Left colon (tissue), 2 donors: Measurements from ENCODE around the gene FER. TPM values are rescaled to one million over a fixed set of nuclear protein-coding genes. Genes with fewer than 3 reads are reported as not detected.

Experiments used
- ATAC-seq: fragments of 200-7000 bp; cut with Tn5 transposase; one replicate; pipeline ENCODE4 v1.9.1; 2020; ENCODE audit warnings: mild to moderate bottlenecking, moderate library complexity
- DNase-seq, 2 donors: peaks; one replicate each; pipeline ENCODE4 v3.0.0-alpha.2; 2020
- intact Hi-C, 2 donors: fragments of 100-400 bp; cut with DNase I in 1 of 2; cut with micrococcal nuclease in 1 of 2; formaldehyde crosslinking; loops; one replicate each; pipeline versions ENCODE4 v1.11.2 to v1.14.0; 2022; cut with DNase I, micrococcal nuclease
- total RNA-seq, 2 donors: library from RNA; stranded (reverse); fragmentation: NEBNext Ultra II Directional; extraction: Animal tissue kit (Norgen Biotek cat#: 25700); gene quantifications; one replicate each; pipeline ENCODE4 v1.2.1, GENCODE V29; 2021
- donor health status: DM: no; HTN: no; CAD: no.
- donor health status: DM: yes; HTN: yes; CAD: no.

FER gene
- total RNA-seq, 2 donors from 2014 or later: 11.6 to 15.6 TPM

DNA sequence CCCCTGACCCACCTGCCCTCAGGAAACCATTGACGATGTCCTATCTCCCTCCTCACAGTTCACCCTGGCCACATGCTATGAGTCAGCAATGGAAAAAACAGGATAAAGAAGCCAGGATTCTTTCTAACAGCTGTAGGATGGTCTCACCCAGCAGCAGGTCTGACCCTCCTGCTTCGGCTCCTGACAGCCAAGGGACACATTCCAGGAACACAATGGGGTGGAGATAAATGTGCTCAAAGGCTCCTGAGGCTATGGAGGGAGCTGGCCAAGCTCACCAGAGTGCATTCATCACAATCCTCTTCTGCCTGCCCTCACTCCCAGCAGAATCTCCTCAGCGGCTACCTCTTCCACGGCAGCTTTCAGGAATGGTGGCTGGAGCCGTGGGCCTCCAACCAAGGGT, 491.8 kb downstream of the FER start:
- intact Hi-C loops: no loop called here
- DNase-seq (no peak), ATAC-seq (no peak)

GRCh38 chr5:109242518-109242917, 494.8 kb downstream of the FER start:
- DNase-seq (no peak), ATAC-seq (no peak)
- intact Hi-C loops: no loop called here

DNA sequence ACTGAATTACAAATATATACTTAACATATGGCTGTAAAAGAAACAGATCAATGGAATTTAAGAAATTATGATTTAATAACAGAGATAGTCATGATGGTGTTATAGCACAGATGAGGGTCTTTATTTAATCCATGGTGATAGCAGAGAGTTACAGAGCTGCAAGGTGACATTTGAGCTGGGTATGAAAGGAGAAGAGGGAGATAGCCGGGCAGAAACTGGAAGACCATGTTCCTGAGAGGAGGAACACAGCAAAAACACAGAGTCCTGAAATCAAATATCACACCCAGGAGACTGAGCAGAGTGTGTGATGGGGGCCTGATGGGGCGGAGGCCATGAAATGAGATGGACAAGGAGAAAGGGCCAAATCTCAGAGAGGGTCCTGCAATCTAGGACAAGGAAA, 498.7 kb downstream of the FER start:
- intact Hi-C loops: no loop called here
- ATAC-seq: no peak
- no peak for DNase-seq
